GM23338 (cell line): Measurements from ENCODE around the gene HTR6.

Experiments used
- CREB1 ChIP-seq: fragments of 250-450 bp; sonication (Bioruptor Pico); IDR thresholded peaks from 2 replicates; pipeline ENCODE4 v1.5.0; 2020; ENCODE audit warnings: low read depth, mild to moderate bottlenecking, moderate library complexity
- EZH2 ChIP-seq: fragments of 200-600 bp; sonication (generic); IDR thresholded peaks from one replicate; pipeline ENCODE4 v1.8.0; 2017; ENCODE audit warnings: antibody characterized with exemption, mild to moderate bottlenecking, low read depth; ENCODE audit not compliant: unreplicated experiment
- EZH2phosphoT487 ChIP-seq: fragments of 200-600 bp; sonication (generic); IDR thresholded peaks from one replicate; pipeline ENCODE4 v1.8.1; 2018; ENCODE audit warnings: antibody characterized with exemption; ENCODE audit not compliant: unreplicated experiment
- NANOG ChIP-seq: IDR thresholded peaks from 2 replicates; pipeline ENCODE4 v1.6.1; 2016; ENCODE audit warnings: antibody characterized with exemption, borderline replicate concordance
- POLR2AphosphoS5 ChIP-seq: IDR thresholded peaks from 2 replicates; pipeline ENCODE4 v1.6.1; 2016; ENCODE audit warnings: antibody characterized with exemption, low read depth
- STAT1 ChIP-seq: IDR thresholded peaks from one replicate; pipeline ENCODE4 v1.6.1; 2016; ENCODE audit warnings: antibody characterized with exemption; ENCODE audit not compliant: unreplicated experiment
- ZNF331 ChIP-seq: fragments of 250-450 bp; sonication (Bioruptor Pico); IDR thresholded peaks from 2 replicates; pipeline ENCODE4 v1.5.0; 2020; ENCODE audit warnings: low read depth, mild to moderate bottlenecking, moderate library complexity
- TF ChIP-seq, protein P1 (sequence below), 2 experiments: fragments of 200-600 bp in 1 of 2; sonication (generic) in 1 of 2; conservative IDR thresholded peaks; 2 replicates each; pipeline versions ENCODE4 v1.5.1 to v1.6.1; 2016 to 2017; ENCODE audit warnings: antibody characterized with exemption in 2 of 2, low read depth in 2 of 2, mild to moderate bottlenecking in 2 of 2, moderate library complexity in 1 of 2
- TF ChIP-seq, protein P2 (sequence below): IDR thresholded peaks from one replicate; pipeline ENCODE4 v1.6.1; 2018; ENCODE audit warnings: antibody characterized with exemption; ENCODE audit not compliant: unreplicated experiment
- TF ChIP-seq, protein P3 (sequence below): fragments of 250-450 bp; sonication (Bioruptor Pico); IDR thresholded peaks from 2 replicates; pipeline ENCODE4 v1.5.0; 2020; ENCODE audit warnings: mild to moderate bottlenecking, moderate library complexity
- TF ChIP-seq, protein P4 (sequence below): IDR thresholded peaks from 2 replicates; pipeline ENCODE4 v1.6.1; 2016; ENCODE audit warnings: antibody characterized with exemption

DNA sequence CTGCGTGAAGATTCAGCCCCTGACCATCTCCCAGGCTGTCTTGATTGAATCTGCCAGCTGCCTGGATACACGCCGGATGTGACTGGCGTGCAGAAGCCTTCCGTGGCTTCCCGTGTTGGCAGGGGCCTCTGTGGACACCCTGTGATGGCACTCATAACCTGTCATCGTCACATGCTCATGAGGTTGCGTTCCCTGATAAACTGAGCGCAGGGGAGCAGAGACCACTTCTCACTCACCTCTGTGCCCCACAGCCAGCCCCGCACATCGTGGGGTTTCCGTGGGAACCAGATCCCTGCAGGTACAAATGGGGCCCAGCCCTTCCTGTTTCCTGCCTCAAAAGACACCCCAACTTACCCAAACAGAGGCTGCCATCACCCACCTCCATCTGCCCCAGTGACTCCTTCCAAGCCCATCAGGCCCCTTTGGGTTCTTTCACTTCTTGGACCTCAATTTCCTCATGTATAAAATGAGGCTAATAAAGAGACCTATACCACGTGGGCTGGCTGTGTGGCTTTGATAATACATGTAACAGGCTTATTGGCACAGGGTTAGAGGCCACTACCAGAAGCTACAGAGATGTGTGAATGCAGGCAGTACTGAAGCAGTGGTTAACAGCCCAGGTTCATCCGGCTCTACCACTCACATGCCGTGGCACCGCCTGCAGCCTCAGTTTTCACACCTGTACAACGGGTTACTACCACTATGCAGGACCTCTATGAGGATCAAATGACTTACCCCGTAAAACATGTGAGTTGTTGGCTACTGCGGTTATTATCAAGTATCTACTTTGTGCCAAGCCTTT, 23.6 kb downstream of the HTR6 start:
- TF ChIP-seq, protein P1, sequence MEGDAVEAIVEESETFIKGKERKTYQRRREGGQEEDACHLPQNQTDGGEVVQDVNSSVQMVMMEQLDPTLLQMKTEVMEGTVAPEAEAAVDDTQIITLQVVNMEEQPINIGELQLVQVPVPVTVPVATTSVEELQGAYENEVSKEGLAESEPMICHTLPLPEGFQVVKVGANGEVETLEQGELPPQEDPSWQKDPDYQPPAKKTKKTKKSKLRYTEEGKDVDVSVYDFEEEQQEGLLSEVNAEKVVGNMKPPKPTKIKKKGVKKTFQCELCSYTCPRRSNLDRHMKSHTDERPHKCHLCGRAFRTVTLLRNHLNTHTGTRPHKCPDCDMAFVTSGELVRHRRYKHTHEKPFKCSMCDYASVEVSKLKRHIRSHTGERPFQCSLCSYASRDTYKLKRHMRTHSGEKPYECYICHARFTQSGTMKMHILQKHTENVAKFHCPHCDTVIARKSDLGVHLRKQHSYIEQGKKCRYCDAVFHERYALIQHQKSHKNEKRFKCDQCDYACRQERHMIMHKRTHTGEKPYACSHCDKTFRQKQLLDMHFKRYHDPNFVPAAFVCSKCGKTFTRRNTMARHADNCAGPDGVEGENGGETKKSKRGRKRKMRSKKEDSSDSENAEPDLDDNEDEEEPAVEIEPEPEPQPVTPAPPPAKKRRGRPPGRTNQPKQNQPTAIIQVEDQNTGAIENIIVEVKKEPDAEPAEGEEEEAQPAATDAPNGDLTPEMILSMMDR (conservative IDR thresholded peaks at IDR 0.05; ENCODE audit: low read depth in 2 of 2), result no peak
- TF ChIP-seq CREB1 (CRISPR knock-in tag) (no peak), POLR2AphosphoS5 (no peak), EZH2 (no peak), EZH2phosphoT487 (no peak), NANOG (no peak), ZNF331 (no peak), STAT1 (no peak)
- TF ChIP-seq, protein P2, sequence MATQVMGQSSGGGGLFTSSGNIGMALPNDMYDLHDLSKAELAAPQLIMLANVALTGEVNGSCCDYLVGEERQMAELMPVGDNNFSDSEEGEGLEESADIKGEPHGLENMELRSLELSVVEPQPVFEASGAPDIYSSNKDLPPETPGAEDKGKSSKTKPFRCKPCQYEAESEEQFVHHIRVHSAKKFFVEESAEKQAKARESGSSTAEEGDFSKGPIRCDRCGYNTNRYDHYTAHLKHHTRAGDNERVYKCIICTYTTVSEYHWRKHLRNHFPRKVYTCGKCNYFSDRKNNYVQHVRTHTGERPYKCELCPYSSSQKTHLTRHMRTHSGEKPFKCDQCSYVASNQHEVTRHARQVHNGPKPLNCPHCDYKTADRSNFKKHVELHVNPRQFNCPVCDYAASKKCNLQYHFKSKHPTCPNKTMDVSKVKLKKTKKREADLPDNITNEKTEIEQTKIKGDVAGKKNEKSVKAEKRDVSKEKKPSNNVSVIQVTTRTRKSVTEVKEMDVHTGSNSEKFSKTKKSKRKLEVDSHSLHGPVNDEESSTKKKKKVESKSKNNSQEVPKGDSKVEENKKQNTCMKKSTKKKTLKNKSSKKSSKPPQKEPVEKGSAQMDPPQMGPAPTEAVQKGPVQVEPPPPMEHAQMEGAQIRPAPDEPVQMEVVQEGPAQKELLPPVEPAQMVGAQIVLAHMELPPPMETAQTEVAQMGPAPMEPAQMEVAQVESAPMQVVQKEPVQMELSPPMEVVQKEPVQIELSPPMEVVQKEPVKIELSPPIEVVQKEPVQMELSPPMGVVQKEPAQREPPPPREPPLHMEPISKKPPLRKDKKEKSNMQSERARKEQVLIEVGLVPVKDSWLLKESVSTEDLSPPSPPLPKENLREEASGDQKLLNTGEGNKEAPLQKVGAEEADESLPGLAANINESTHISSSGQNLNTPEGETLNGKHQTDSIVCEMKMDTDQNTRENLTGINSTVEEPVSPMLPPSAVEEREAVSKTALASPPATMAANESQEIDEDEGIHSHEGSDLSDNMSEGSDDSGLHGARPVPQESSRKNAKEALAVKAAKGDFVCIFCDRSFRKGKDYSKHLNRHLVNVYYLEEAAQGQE, result no peak
- TF ChIP-seq, protein P3, sequence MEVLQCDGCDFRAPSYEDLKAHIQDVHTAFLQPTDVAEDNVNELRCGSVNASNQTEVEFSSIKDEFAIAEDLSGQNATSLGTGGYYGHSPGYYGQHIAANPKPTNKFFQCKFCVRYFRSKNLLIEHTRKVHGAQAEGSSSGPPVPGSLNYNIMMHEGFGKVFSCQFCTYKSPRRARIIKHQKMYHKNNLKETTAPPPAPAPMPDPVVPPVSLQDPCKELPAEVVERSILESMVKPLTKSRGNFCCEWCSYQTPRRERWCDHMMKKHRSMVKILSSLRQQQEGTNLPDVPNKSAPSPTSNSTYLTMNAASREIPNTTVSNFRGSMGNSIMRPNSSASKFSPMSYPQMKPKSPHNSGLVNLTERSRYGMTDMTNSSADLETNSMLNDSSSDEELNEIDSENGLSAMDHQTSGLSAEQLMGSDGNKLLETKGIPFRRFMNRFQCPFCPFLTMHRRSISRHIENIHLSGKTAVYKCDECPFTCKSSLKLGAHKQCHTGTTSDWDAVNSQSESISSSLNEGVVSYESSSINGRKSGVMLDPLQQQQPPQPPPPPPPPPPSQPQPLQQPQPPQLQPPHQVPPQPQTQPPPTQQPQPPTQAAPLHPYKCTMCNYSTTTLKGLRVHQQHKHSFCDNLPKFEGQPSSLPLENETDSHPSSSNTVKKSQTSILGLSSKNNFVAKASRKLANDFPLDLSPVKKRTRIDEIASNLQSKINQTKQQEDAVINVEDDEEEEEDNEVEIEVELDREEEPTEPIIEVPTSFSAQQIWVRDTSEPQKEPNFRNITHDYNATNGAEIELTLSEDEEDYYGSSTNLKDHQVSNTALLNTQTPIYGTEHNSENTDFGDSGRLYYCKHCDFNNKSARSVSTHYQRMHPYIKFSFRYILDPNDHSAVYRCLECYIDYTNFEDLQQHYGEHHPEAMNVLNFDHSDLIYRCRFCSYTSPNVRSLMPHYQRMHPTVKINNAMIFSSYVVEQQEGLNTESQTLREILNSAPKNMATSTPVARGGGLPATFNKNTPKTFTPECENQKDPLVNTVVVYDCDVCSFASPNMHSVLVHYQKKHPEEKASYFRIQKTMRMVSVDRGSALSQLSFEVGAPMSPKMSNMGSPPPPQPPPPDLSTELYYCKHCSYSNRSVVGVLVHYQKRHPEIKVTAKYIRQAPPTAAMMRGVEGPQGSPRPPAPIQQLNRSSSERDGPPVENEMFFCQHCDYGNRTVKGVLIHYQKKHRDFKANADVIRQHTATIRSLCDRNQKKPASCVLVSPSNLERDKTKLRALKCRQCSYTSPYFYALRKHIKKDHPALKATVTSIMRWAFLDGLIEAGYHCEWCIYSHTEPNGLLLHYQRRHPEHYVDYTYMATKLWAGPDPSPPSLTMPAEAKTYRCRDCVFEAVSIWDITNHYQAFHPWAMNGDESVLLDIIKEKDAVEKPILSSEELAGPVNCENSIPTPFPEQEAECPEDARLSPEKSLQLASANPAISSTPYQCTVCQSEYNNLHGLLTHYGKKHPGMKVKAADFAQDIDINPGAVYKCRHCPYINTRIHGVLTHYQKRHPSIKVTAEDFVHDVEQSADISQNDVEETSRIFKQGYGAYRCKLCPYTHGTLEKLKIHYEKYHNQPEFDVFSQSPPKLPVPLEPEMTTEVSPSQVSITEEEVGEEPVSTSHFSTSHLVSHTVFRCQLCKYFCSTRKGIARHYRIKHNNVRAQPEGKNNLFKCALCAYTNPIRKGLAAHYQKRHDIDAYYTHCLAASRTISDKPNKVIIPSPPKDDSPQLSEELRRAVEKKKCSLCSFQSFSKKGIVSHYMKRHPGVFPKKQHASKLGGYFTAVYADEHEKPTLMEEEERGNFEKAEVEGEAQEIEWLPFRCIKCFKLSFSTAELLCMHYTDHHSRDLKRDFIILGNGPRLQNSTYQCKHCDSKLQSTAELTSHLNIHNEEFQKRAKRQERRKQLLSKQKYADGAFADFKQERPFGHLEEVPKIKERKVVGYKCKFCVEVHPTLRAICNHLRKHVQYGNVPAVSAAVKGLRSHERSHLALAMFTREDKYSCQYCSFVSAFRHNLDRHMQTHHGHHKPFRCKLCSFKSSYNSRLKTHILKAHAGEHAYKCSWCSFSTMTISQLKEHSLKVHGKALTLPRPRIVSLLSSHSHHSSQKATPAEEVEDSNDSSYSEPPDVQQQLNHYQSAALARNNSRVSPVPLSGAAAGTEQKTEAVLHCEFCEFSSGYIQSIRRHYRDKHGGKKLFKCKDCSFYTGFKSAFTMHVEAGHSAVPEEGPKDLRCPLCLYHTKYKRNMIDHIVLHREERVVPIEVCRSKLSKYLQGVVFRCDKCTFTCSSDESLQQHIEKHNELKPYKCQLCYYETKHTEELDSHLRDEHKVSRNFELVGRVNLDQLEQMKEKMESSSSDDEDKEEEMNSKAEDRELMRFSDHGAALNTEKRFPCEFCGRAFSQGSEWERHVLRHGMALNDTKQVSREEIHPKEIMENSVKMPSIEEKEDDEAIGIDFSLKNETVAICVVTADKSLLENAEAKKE (CRISPR knock-in tag), result no peak
- TF ChIP-seq, protein P4, sequence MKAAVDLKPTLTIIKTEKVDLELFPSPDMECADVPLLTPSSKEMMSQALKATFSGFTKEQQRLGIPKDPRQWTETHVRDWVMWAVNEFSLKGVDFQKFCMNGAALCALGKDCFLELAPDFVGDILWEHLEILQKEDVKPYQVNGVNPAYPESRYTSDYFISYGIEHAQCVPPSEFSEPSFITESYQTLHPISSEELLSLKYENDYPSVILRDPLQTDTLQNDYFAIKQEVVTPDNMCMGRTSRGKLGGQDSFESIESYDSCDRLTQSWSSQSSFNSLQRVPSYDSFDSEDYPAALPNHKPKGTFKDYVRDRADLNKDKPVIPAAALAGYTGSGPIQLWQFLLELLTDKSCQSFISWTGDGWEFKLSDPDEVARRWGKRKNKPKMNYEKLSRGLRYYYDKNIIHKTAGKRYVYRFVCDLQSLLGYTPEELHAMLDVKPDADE, result no peak
